GM12878 (cell line): ENCODE data around the gene HGS. TPM values are rescaled to one million over a fixed set of nuclear protein-coding genes. Genes with fewer than 3 reads are reported as not detected.

Experiments used
- ATAC-seq: fragments of 200-7000 bp; cut with Tn5 transposase; 3 replicates; pipeline ENCODE4 v1.9.1; 2020; ENCODE audit warnings: mild to moderate bottlenecking, moderate library complexity
- BruUV-seq: library from RNA; stranded (reverse); fragments of 400-500 nt; replicated peaks from 2 replicates; lab custom pipeline; 2021; lab: Mats Ljungman, UMichigan
- CTCF ChIA-PET: fragments of 300-600 bp; sonication (Branson Sonifier 250); formaldehyde crosslinking; extraction: SDS; loops from one replicate; lab custom pipeline; 2021; ENCODE audit warnings: inconsistent platforms; lab: Yijun Ruan, JAX
- POLR2A ChIA-PET: fragments of 350-600 bp; formaldehyde crosslinking; extraction: SDS; loops from one replicate; lab custom pipeline; 2021; ENCODE audit warnings: inconsistent platforms; lab: Charles Lee
- RAD21 ChIA-PET: fragments of 300-600 bp; sonication (Branson Sonifier 250); formaldehyde crosslinking; loops from one replicate; lab custom pipeline; 2023; ENCODE audit warnings: antibody characterized with exemption; ENCODE audit not compliant: unreplicated experiment; lab: Charles Lee
- SMC1A ChIA-PET: fragments of 300-600 bp; sonication (Branson Sonifier 250); formaldehyde crosslinking; loops from one replicate; lab custom pipeline; 2023; ENCODE audit not compliant: unreplicated experiment, uncharacterized antibody; lab: Charles Lee
- DNase-seq: peaks from one replicate; pipeline ENCODE4 v3.0.0-alpha.2; 2011; ENCODE audit warnings: low read depth, low spot score
- FAIRE-seq: peaks from 3 replicates; lab custom pipeline; 2011; peaks lifted over from hg19 to GRCh38; lab: Jason Lieb, UNC
- H2AFZ ChIP-seq: 2 replicates; pipeline ENCODE4 v1.6.0; 2011; ENCODE audit warnings: low read depth, low read length, control low read depth; ENCODE audit not compliant: control insufficient read depth
- H3K27ac ChIP-seq: 2 replicates; pipeline ENCODE4 v1.5.1; 2011; ENCODE audit warnings: control low read depth; ENCODE audit not compliant: control insufficient read depth, insufficient read depth
- H3K27me3 ChIP-seq, 2 experiments: replicated peaks in 1 of 2; 2 replicates each; pipeline versions ENCODE4 v1.6.0 to v1.6.1; 2011; ENCODE audit warnings: low read length in 1 of 2; ENCODE audit not compliant: control insufficient read depth in 2 of 2, insufficient read depth in 2 of 2
- H3K36me3 ChIP-seq, 2 experiments: 2 replicates each; pipeline ENCODE4 v1.5.1; 2011; ENCODE audit warnings: low read length in 1 of 2; ENCODE audit not compliant: control insufficient read depth in 2 of 2, insufficient read depth in 2 of 2
- H3K4me1 ChIP-seq: 2 replicates; pipeline ENCODE4 v1.6.1; 2011; ENCODE audit warnings: mild to moderate bottlenecking, low read length, moderate library complexity, mixed read lengths; ENCODE audit not compliant: control insufficient read depth, insufficient read depth
- H3K4me2 ChIP-seq: 2 replicates; pipeline ENCODE4 v1.6.0; 2011; ENCODE audit warnings: control low read depth; ENCODE audit not compliant: control insufficient read depth, insufficient read depth
- H3K4me3 ChIP-seq: fragments of 200-600 bp; sonication (generic); 2 replicates; pipeline ENCODE4 v1.5.1; 2016
- H3K79me2 ChIP-seq: 2 replicates; pipeline ENCODE4 v1.6.0; 2011; ENCODE audit warnings: low read length; ENCODE audit not compliant: control insufficient read depth, insufficient read depth
- H3K9ac ChIP-seq: 2 replicates; pipeline ENCODE4 v1.8.0; 2011; ENCODE audit warnings: low read length, control low read depth, mixed read lengths; ENCODE audit not compliant: control insufficient read depth, insufficient read depth
- H3K9me3 ChIP-seq: replicated peaks from 3 replicates; pipeline ENCODE4 v1.5.1; 2011; ENCODE audit warnings: mild to moderate bottlenecking, low read length; ENCODE audit not compliant: control insufficient read depth, insufficient read depth
- H4K20me1 ChIP-seq: 2 replicates; pipeline ENCODE4 v1.6.0; 2011; ENCODE audit not compliant: control insufficient read depth, insufficient read depth
- CHD1 ChIP-seq: IDR thresholded peaks from 2 replicates; pipeline ENCODE4 v1.6.1; 2012; ENCODE audit warnings: low read depth, low read length, improper control_type of control experiment
- CREB1 ChIP-seq: IDR thresholded peaks from 2 replicates; pipeline ENCODE4 v1.6.1; 2012; ENCODE audit warnings: low read depth, mild to moderate bottlenecking, inconsistent platforms
- FOXM1 ChIP-seq: IDR thresholded peaks from 2 replicates; pipeline ENCODE4 v1.6.1; 2012; ENCODE audit warnings: low read depth, mild to moderate bottlenecking, inconsistent platforms, low read length, moderate library complexity
- GABPA ChIP-seq: IDR thresholded peaks from 2 replicates; pipeline ENCODE4 v1.6.1; 2014; ENCODE audit warnings: antibody characterized with exemption, low read depth, mild to moderate bottlenecking, inconsistent platforms
- HDGF ChIP-seq: fragments of 450-650 bp; IDR thresholded peaks from 2 replicates; pipeline ENCODE4 v1.6.1; 2016; ENCODE audit warnings: antibody characterized with exemption
- MEF2B ChIP-seq: fragments of 450-650 bp; IDR thresholded peaks from 2 replicates; pipeline ENCODE4 v1.6.1; 2018; ENCODE audit warnings: mild to moderate bottlenecking, moderate library complexity; ENCODE audit not compliant: partially characterized antibody, poor library complexity, severe bottlenecking
- MXI1 ChIP-seq: fragments of 150-350 bp; IDR thresholded peaks from 2 replicates; pipeline ENCODE4 v1.6.1; 2011; ENCODE audit warnings: low read depth, mild to moderate bottlenecking, inconsistent platforms, low read length, improper control_type of control experiment
- RB1 ChIP-seq: fragments of 450-650 bp; formaldehyde crosslinking; IDR thresholded peaks from 2 replicates; pipeline ENCODE4 v1.6.1; 2017; ENCODE audit warnings: mild to moderate bottlenecking, borderline replicate concordance
- WGBS: methylation state at CpG from one replicate; pipeline ENCODE4 v1.1.6; 2016; ENCODE audit warnings: low lambda C conversion rate; ENCODE audit not compliant: insufficient replicate concordance, insufficient coverage; ENCODE audit errors: missing lambda C conversion rate; 5-methylcytosine and 5-hydroxymethylcytosine counted together
- in situ Hi-C: fragments of 300-500 bp; cut with MboI; formaldehyde crosslinking; loops from 9 replicates; pipeline ENCODE4 v1.14.3; 2018; ENCODE audit warnings: mixed read lengths
- intact Hi-C: fragments of 100-400 bp; cut with micrococcal nuclease; formaldehyde crosslinking; loops from one replicate; pipeline ENCODE4 v1.14.2; 2022; ENCODE audit not compliant: unreplicated experiment
- polyA plus RNA-seq, 11 experiments: library from polyadenylated mRNA; depleted of rRNA in 4 of 11; unstranded in 6 of 11; stranded (reverse) in 5 of 11; fragments of >200 nt; fragmentation: Nextera tagmentation in 4 of 11; fragmentation: Illumina TruSeq in 1 of 11; extraction: Ambion mirVana in 4 of 11; extraction: Trizol in 1 of 11; gene quantifications; 1 replicate in 1 of 11; 2 replicates in 10 of 11; pipeline versions ENCODE4 v1.2.1 to v1.2.3, GENCODE V29; 2011 to 2016; ENCODE audit warnings: inconsistent platforms in 2 of 11, missing spikeins in 2 of 11, low read depth in 1 of 11
- total RNA-seq, 4 experiments: library from RNA; depleted of rRNA in 3 of 4; stranded (reverse); fragments of >200 nt in 3 of 4; fragmentation: Illumina TruSeq in 1 of 4; extraction: Trizol in 1 of 4; gene quantifications; 2 replicates each; pipeline versions ENCODE4 v1.2.1 to v1.2.3, GENCODE V29; 2013 to 2021
- TF ChIP-seq, protein P1 (sequence below): fragments of 450-650 bp; IDR thresholded peaks from 2 replicates; pipeline ENCODE4 v1.6.1; 2018; ENCODE audit warnings: mild to moderate bottlenecking, low read depth, moderate library complexity; ENCODE audit not compliant: partially characterized antibody

HGS gene
- total and polyA plus RNA-seq, 10 of the 15 experiments (the other 5 are each of a cell fraction or from before 2014, with no cell fraction given) = 2.2 to 85.6 (median 55.3) TPM

- intact Hi-C loops (no loop called here), in situ Hi-C loops (no loop called here)
- Histone ChIP-seq H3K9ac (no peak overlapping the region), H3K79me2 (no peaks in the 10 kb centered on the region), H3K4me3 (no peak overlapping the region), H3K4me1 (0 out of 2 replicates have a peak, but pooled peaks cover 4% of the 10 kb centered on the region), H3K9me3 (peaks cover 6% of the 10 kb centered on the region; the same call in 2 of the 3 replicates), H3K27ac (no peak overlapping the region), H4K20me1 (no peaks in the 10 kb centered on the region), H3K27me3 (no peaks in the 10 kb centered on the region; a peak in 2 of 4 replicates), H2AFZ (no peak overlapping the region), H3K36me3 (no peaks in the 10 kb centered on the region), H3K4me2 (no peak overlapping the region)
- ChIA-PET SMC1A (no interaction called here), POLR2A (no interaction called here), RAD21 (no interaction called here), CTCF (no interaction called here)
- BruUV-seq = no TSS peak
- DNase-seq = no peak
- FAIRE-seq = no peak
- TF ChIP-seq MEF2B (no peak), CHD1 (no peak), CREB1 (no peak), FOXM1 (no peak), HDGF (no peak), GABPA (no peak), MXI1 (no peak), RB1 (no peak)
- TF ChIP-seq, protein P1, sequence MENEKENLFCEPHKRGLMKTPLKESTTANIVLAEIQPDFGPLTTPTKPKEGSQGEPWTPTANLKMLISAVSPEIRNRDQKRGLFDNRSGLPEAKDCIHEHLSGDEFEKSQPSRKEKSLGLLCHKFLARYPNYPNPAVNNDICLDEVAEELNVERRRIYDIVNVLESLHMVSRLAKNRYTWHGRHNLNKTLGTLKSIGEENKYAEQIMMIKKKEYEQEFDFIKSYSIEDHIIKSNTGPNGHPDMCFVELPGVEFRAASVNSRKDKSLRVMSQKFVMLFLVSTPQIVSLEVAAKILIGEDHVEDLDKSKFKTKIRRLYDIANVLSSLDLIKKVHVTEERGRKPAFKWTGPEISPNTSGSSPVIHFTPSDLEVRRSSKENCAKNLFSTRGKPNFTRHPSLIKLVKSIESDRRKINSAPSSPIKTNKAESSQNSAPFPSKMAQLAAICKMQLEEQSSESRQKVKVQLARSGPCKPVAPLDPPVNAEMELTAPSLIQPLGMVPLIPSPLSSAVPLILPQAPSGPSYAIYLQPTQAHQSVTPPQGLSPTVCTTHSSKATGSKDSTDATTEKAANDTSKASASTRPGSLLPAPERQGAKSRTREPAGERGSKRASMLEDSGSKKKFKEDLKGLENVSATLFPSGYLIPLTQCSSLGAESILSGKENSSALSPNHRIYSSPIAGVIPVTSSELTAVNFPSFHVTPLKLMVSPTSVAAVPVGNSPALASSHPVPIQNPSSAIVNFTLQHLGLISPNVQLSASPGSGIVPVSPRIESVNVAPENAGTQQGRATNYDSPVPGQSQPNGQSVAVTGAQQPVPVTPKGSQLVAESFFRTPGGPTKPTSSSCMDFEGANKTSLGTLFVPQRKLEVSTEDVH = no peak
- no peak for ATAC-seq
- WGBS = 63% methylated on average over 10 of the region's 10 CpGs
These were observed 32.1 kb upstream of the HGS start for GRCh38 chr17:81651692-81652091.
